HepG2 (cell line): ENCODE measurements around the gene RUVBL2. TPM values are rescaled to one million over a fixed set of nuclear protein-coding genes. Genes with fewer than 3 reads are reported as not detected.

ENCODE experiments used
- EEA1 ChIP-seq: sonication (generic); formaldehyde crosslinking; IDR thresholded peaks from 2 replicates; pipeline ENCODE4 v1.5.1; 2020; ENCODE audit warnings: mild to moderate bottlenecking, missing genetic modification reagents, borderline replicate concordance
- FOSL2 ChIP-seq: sonication (generic); formaldehyde crosslinking; IDR thresholded peaks from 2 replicates; pipeline ENCODE4 v1.4.0; 2020; ENCODE audit warnings: missing genetic modification reagents
- HNF4G ChIP-seq, 2 experiments: sonication (generic) in 1 of 2; formaldehyde crosslinking in 1 of 2; IDR thresholded peaks; 2 replicates each; pipeline versions ENCODE4 v1.4.0 to v1.6.1; 2011 to 2020; ENCODE audit warnings: borderline replicate concordance in 2 of 2, low read depth in 2 of 2, mild to moderate bottlenecking in 2 of 2, low read length in 1 of 2, missing genetic modification reagents in 1 of 2, moderate library complexity in 1 of 2
- MBD4 ChIP-seq: IDR thresholded peaks from 2 replicates; pipeline ENCODE4 v1.6.1; 2012; ENCODE audit warnings: low read length, inconsistent platforms, borderline replicate concordance
- MTA1 ChIP-seq: sonication (generic); formaldehyde crosslinking; IDR thresholded peaks from 2 replicates; pipeline ENCODE4 v1.4.0; 2020; ENCODE audit warnings: missing genetic modification reagents, mild to moderate bottlenecking, borderline replicate concordance
- NONO ChIP-seq, 2 experiments: fragments of 450-650 bp in 1 of 2; sonication (generic) in 1 of 2; formaldehyde crosslinking in 1 of 2; IDR thresholded peaks in 1 of 2; conservative IDR thresholded peaks in 1 of 2; 2 replicates each; pipeline versions ENCODE4 v1.6.1 to v1.8.0; 2017 to 2022; ENCODE audit warnings: mild to moderate bottlenecking in 1 of 2, missing genetic modification reagents in 1 of 2, moderate library complexity in 1 of 2
- NR2F2 ChIP-seq: IDR thresholded peaks from 2 replicates; pipeline ENCODE4 v1.6.1; 2012; ENCODE audit warnings: low read depth, inconsistent platforms, borderline replicate concordance
- PRMT3 ChIP-seq: sonication (generic); formaldehyde crosslinking; IDR thresholded peaks from 2 replicates; pipeline ENCODE4 v1.8.1; 2022; ENCODE audit warnings: low read depth, mild to moderate bottlenecking, moderate library complexity, missing genetic modification reagents, borderline replicate concordance
- RARA ChIP-seq: IDR thresholded peaks from 2 replicates; pipeline ENCODE4 v1.6.1; 2016; ENCODE audit warnings: missing genetic modification reagents, missing compliant biosample characterization
- RORA ChIP-seq: sonication (generic); formaldehyde crosslinking; IDR thresholded peaks from 2 replicates; pipeline ENCODE4 v1.5.0; 2020; ENCODE audit warnings: mild to moderate bottlenecking, missing genetic modification reagents, moderate library complexity
- SRSF1 ChIP-seq: fragments of 200-400 bp; formaldehyde crosslinking; optimal IDR thresholded peaks from 2 replicates; pipeline ENCODE3; 2017; ENCODE audit warnings: mild to moderate bottlenecking, low read depth, low read length, moderate library complexity
- STAT5B ChIP-seq: sonication (generic); formaldehyde crosslinking; IDR thresholded peaks from 2 replicates; pipeline ENCODE4 v1.4.0; 2020; ENCODE audit warnings: missing genetic modification reagents
- TEF ChIP-seq: sonication (generic); formaldehyde crosslinking; IDR thresholded peaks from 2 replicates; pipeline ENCODE4 v1.5.0; 2020; ENCODE audit warnings: missing genetic modification reagents
- ZBTB42 ChIP-seq: sonication (generic); formaldehyde crosslinking; IDR thresholded peaks from 2 replicates; pipeline ENCODE4 v1.5.0; 2020; ENCODE audit warnings: mild to moderate bottlenecking, missing genetic modification reagents
- ZFP36 ChIP-seq: fragments of 150-350 bp; IDR thresholded peaks from 2 replicates; pipeline ENCODE4 v1.6.1; 2018; ENCODE audit warnings: borderline replicate concordance, low read length, low read depth; ENCODE audit not compliant: partially characterized antibody
- ZNF263 ChIP-seq: sonication (generic); formaldehyde crosslinking; IDR thresholded peaks from 2 replicates; pipeline ENCODE4 v1.4.0; 2020; ENCODE audit warnings: missing genetic modification reagents
- ZNF264 ChIP-seq: sonication (generic); formaldehyde crosslinking; IDR thresholded peaks from 2 replicates; pipeline ENCODE4 v1.4.0; 2020; ENCODE audit warnings: missing genetic modification reagents
- ZNF382 ChIP-seq: sonication (generic); formaldehyde crosslinking; IDR thresholded peaks from 2 replicates; pipeline ENCODE4 v1.5.0; 2020; ENCODE audit warnings: missing genetic modification reagents, mild to moderate bottlenecking, borderline replicate concordance
- ZNF44 ChIP-seq: sonication (generic); formaldehyde crosslinking; IDR thresholded peaks from 2 replicates; pipeline ENCODE4 v1.5.1; 2020; ENCODE audit warnings: mild to moderate bottlenecking, missing genetic modification reagents
- ZNF441 ChIP-seq: sonication (generic); formaldehyde crosslinking; IDR thresholded peaks from 2 replicates; pipeline ENCODE4 v1.7.0; 2021; ENCODE audit warnings: missing genetic modification reagents, borderline replicate concordance
- ZNF496 ChIP-seq: sonication (generic); formaldehyde crosslinking; IDR thresholded peaks from 2 replicates; pipeline ENCODE4 v1.8.1; 2023; ENCODE audit warnings: mild to moderate bottlenecking, moderate library complexity, missing genetic modification reagents; ENCODE audit not compliant: insufficient replicate concordance
- ZNF546 ChIP-seq: sonication (generic); formaldehyde crosslinking; conservative IDR thresholded peaks from 2 replicates; pipeline ENCODE4 v1.8.1; 2023; ENCODE audit warnings: mild to moderate bottlenecking, missing genetic modification reagents
- ZNF678 ChIP-seq: sonication (generic); formaldehyde crosslinking; IDR thresholded peaks from 2 replicates; pipeline ENCODE4 v1.4.0; 2020; ENCODE audit warnings: mild to moderate bottlenecking, missing genetic modification reagents
- polyA plus RNA-seq, 8 experiments: library from polyadenylated mRNA; depleted of rRNA in 3 of 8; stranded (reverse) in 7 of 8; unstranded in 1 of 8; fragments of >200 nt; fragmentation: Illumina TruSeq in 4 of 8; extraction: Trizol in 4 of 8; gene quantifications; 2 replicates each; pipeline versions ENCODE4 v1.2.1 to v1.2.3, GENCODE V29; 2011 to 2016; ENCODE audit warnings: low read depth in 4 of 8, missing spikeins in 1 of 8, mixed read lengths in 1 of 8; ENCODE audit not compliant: insufficient read depth in 1 of 8
- total RNA-seq, 5 experiments: library from RNA; depleted of rRNA; stranded (reverse); fragments of >200 nt; fragmentation: Illumina TruSeq; extraction: Trizol; gene quantifications; 2 replicates each; pipeline ENCODE4 v1.2.3, GENCODE V29; 2016; ENCODE audit warnings: low read depth in 1 of 5
- TF ChIP-seq, protein P1 (sequence below): sonication (generic); formaldehyde crosslinking; IDR thresholded peaks from 2 replicates; pipeline ENCODE4 v1.4.0; 2020; ENCODE audit warnings: mild to moderate bottlenecking, missing genetic modification reagents
- TF ChIP-seq, protein P2 (sequence below): sonication (generic); formaldehyde crosslinking; IDR thresholded peaks from 2 replicates; pipeline ENCODE4 v1.4.0; 2020; ENCODE audit warnings: missing genetic modification reagents

The RUVBL2 gene
- total and polyA plus RNA-seq, 2 of the 13 experiments (the other 11 are each of a cell fraction or from before 2014, with no cell fraction given): 120 to 122 TPM

GRCh38 chr19:48961051-48961649, 32.5 kb upstream of the RUVBL2 start (continued):
- no peak for TF ChIP-seq MTA1 (CRISPR knock-in tag)
- TF ChIP-seq TEF (CRISPR knock-in tag): no peak
- no peak for TF ChIP-seq PRMT3 (CRISPR knock-in tag)
- no peak; the same call in 1 of the 2 replicates for TF ChIP-seq FOSL2 (CRISPR knock-in tag)
- no peak for TF ChIP-seq MBD4
- TF ChIP-seq SRSF1: no peak
- TF ChIP-seq, protein P1, sequence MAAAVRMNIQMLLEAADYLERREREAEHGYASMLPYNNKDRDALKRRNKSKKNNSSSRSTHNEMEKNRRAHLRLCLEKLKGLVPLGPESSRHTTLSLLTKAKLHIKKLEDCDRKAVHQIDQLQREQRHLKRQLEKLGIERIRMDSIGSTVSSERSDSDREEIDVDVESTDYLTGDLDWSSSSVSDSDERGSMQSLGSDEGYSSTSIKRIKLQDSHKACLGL (CRISPR knock-in tag): no peak
- peak; percentile 24 for TF ChIP-seq ZNF263
- no peak for TF ChIP-seq ZNF546 (CRISPR knock-in tag)
- TF ChIP-seq NR2F2: peak; percentile 82
- TF ChIP-seq ZNF496 (CRISPR knock-in tag): no peak
- TF ChIP-seq ZFP36: no peak
- no peak for TF ChIP-seq ZNF44
- TF ChIP-seq, protein P2, sequence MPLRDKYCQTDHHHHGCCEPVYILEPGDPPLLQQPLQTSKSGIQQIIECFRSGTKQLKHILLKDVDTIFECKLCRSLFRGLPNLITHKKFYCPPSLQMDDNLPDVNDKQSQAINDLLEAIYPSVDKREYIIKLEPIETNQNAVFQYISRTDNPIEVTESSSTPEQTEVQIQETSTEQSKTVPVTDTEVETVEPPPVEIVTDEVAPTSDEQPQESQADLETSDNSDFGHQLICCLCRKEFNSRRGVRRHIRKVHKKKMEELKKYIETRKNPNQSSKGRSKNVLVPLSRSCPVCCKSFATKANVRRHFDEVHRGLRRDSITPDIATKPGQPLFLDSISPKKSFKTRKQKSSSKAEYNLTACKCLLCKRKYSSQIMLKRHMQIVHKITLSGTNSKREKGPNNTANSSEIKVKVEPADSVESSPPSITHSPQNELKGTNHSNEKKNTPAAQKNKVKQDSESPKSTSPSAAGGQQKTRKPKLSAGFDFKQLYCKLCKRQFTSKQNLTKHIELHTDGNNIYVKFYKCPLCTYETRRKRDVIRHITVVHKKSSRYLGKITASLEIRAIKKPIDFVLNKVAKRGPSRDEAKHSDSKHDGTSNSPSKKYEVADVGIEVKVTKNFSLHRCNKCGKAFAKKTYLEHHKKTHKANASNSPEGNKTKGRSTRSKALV (CRISPR knock-in tag): no peak
- TF ChIP-seq EEA1: no peak
- no peak for TF ChIP-seq NONO (IDR thresholded peaks at IDR 0.05)
- TF ChIP-seq NONO (CRISPR knock-in tag; conservative IDR thresholded peaks at IDR 0.05): peak; percentile 71; the same call in 1 of the 2 replicates
- TF ChIP-seq RORA (CRISPR knock-in tag): no peak
- no peak for TF ChIP-seq STAT5B (CRISPR knock-in tag)
- TF ChIP-seq ZNF441 (CRISPR knock-in tag): no peak
- TF ChIP-seq ZNF382 (CRISPR knock-in tag): no peak
- TF ChIP-seq HNF4G (IDR thresholded peaks at IDR 0.05; ENCODE audit: borderline replicate concordance, low read depth, low read length): peak; percentile 11; the same call in 1 of the 2 replicates
- TF ChIP-seq HNF4G (CRISPR knock-in tag; IDR thresholded peaks at IDR 0.05; ENCODE audit: borderline replicate concordance, low read depth): no peak
- TF ChIP-seq ZNF678: no peak
- peak; percentile 60; the same call in 1 of the 2 replicates for TF ChIP-seq ZNF264 (CRISPR knock-in tag)
- TF ChIP-seq RARA (CRISPR knock-in tag): peak; percentile 93
- no peak for TF ChIP-seq ZBTB42
